GM19099 (cell line): ENCODE measurements around the gene FAT2.

ENCODE experiments used
- POLR2A ChIP-seq: IDR thresholded peaks from 3 replicates; pipeline ENCODE4 v1.6.1; 2011; ENCODE audit warnings: low read depth; ENCODE audit not compliant: insufficient read length; ENCODE audit errors: extremely low read depth

Gene FAT2

GRCh38 chr5:151553130-151553670 is 37.9 kb downstream of the FAT2 start:
- no peak for TF ChIP-seq POLR2A

GRCh38 chr5:151551985-151552384 is 39.1 kb downstream of the FAT2 start:
- no peak for TF ChIP-seq POLR2A

- TF ChIP-seq POLR2A = no peak
Observed at GRCh38 chr5:151550146-151550545, 41.0 kb downstream of the FAT2 start.

- TF ChIP-seq POLR2A = no peak
Observed at GRCh38 chr5:151549713-151550112, 41.4 kb downstream of the FAT2 start.

GRCh38 chr5:151547364-151547763 is 43.8 kb downstream of the FAT2 start:
- TF ChIP-seq POLR2A = no peak

- no peak for TF ChIP-seq POLR2A
Observed at GRCh38 chr5:151541571-151541970, 49.6 kb downstream of the FAT2 start.
